ENCODE measurements around the gene DNAH10. TPM values are rescaled to one million over a fixed set of nuclear protein-coding genes. Genes with fewer than 3 reads are reported as not detected.

Gene DNAH10
- total RNA-seq, 1 donor from 2014 or later, result 1.0 TPM

DNA sequence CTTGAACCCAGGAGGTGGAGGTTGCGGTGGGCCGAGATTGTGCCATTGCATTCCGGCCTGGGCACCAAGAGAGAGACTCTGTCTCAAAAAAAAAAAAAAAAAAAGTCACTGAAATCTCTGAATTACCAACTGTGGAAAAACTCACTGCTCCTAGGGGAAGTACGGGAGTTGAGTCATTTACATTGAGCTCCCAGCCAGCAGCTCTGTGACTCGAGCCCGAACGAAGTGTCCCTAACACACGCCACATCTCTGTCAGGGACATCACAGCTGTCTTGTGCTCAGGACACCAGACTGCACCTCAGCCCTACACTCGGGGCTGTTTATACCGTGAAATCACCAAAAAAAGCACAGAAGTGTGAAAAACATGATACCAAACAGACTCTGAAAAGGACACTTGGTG lies 28.9 kb upstream of the DNAH10 start:
- H3K4me1 Mint-ChIP-seq (ENCODE audit: low read depth), result no peaks in the 10 kb centered on the region
- H3K27me3 Mint-ChIP-seq, result no peaks in the 10 kb centered on the region

DNA sequence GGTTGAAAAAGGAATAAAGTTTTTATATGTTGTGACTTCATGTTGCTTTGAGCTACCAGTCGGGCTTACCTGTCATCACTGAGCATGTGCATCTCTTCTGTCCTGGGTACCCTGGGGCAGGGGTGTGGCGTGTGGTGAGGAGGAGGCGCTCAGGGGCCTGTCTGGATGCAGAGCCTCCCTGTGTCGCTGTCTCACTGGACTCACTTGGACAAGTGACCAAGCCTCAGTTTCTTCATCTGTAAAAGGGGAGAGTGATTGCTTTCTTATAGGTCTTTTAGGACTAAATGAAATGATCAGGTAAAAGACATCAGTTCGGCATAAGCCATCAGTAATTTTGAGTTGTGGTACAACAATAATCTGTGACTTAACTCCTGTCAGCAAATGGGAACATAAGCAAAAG lies 27.8 kb upstream of the DNAH10 start:
- H3K4me1 Mint-ChIP-seq (ENCODE audit: low read depth), result no peaks in the 10 kb centered on the region
- H3K27ac Mint-ChIP-seq, result no peak overlapping the region
- no peaks in the 10 kb centered on the region for H3K27me3 Mint-ChIP-seq
- no peak overlapping the region for H3K4me3 Mint-ChIP-seq (ENCODE audit: low read depth)
- TF ChIP-seq, protein P1, sequence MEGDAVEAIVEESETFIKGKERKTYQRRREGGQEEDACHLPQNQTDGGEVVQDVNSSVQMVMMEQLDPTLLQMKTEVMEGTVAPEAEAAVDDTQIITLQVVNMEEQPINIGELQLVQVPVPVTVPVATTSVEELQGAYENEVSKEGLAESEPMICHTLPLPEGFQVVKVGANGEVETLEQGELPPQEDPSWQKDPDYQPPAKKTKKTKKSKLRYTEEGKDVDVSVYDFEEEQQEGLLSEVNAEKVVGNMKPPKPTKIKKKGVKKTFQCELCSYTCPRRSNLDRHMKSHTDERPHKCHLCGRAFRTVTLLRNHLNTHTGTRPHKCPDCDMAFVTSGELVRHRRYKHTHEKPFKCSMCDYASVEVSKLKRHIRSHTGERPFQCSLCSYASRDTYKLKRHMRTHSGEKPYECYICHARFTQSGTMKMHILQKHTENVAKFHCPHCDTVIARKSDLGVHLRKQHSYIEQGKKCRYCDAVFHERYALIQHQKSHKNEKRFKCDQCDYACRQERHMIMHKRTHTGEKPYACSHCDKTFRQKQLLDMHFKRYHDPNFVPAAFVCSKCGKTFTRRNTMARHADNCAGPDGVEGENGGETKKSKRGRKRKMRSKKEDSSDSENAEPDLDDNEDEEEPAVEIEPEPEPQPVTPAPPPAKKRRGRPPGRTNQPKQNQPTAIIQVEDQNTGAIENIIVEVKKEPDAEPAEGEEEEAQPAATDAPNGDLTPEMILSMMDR (IDR thresholded peaks at IDR 0.05; ENCODE audit: unreplicated experiment), result no peak
- H3K36me3 Mint-ChIP-seq (ENCODE audit: insufficient read depth), result peaks cover 33% of the 10 kb centered on the region
- H3K9me3 Mint-ChIP-seq (ENCODE audit: low read depth), result no peaks in the 10 kb centered on the region
- no peak for DNase-seq (ENCODE audit: low spot score, unreplicated experiment)

More for the DNA sequence above, 28.9 kb upstream of the DNAH10 start:
- no peak overlapping the region for H3K27ac Mint-ChIP-seq
- TF ChIP-seq, protein P1 (IDR thresholded peaks at IDR 0.05; ENCODE audit: unreplicated experiment), result no peak
- no peak overlapping the region for H3K4me3 Mint-ChIP-seq (ENCODE audit: low read depth)
- no peak for DNase-seq (ENCODE audit: low spot score, unreplicated experiment)
- no peaks in the 10 kb centered on the region for H3K9me3 Mint-ChIP-seq (ENCODE audit: low read depth)
- H3K36me3 Mint-ChIP-seq (ENCODE audit: insufficient read depth), result peaks cover 40% of the 10 kb centered on the region

DNA sequence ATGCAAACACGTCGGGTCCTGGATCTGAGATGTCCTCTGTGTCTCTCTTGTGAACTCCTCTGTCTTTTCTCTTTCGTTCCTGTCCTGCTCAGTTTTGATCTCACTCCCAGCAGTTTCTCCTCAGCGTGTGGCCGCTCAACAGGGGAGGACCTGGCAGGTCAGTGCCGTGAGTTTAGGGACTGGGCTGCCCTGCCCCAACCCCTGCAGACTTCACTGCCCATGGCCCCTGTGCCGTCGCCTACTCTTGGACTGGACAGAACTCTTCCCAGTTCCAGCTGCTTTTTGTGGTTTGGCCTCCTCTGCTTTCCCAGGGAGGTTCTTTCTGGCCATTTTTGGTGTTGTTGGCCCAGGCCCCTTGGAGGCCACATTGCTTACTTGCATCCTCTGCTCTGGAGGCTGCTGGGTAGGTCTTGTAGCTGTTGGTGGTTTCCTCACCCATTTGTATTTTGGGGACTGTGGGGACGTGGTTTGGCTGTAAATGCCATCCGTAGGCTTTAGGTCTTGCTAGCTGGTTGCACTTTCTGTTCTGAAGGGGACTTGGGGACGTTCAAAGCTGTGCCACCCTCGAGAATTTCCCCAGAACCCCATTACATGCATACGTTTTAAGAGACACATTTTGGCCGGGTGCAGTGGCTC lies 20.0 kb upstream of the DNAH10 start:
- H3K36me3 Mint-ChIP-seq (ENCODE audit: insufficient read depth), result peaks cover 12% of the 10 kb centered on the region
- no peak overlapping the region for H3K4me3 Mint-ChIP-seq (ENCODE audit: low read depth)
- H3K9me3 Mint-ChIP-seq (ENCODE audit: low read depth), result no peaks in the 10 kb centered on the region
- no peak overlapping the region for H3K27ac Mint-ChIP-seq
- H3K4me1 Mint-ChIP-seq (ENCODE audit: low read depth), result no peaks in the 10 kb centered on the region
- no peak for DNase-seq (ENCODE audit: low spot score, unreplicated experiment)
- no peaks in the 10 kb centered on the region for H3K27me3 Mint-ChIP-seq
- TF ChIP-seq, protein P1 (IDR thresholded peaks at IDR 0.05; ENCODE audit: unreplicated experiment), result no peak

DNA sequence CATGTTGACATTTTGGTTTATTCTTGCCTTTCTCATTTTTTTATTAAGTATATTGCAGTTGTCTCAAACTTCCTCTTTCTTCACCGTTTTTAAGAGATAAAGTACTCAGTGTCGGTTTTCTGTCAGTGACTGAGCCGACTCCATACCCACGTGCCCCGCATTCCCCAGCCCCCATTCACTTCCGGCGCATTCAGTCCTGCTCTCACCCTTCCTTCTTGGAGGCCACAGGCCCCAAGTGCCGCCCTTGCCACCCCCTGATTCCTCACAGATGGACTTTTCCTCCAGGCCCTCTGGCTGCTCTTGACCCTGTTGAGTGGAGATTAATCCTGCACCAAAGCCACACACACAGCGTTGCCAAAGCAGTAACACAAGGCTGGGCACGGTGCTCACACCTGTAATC lies 19.1 kb upstream of the DNAH10 start:
- H3K27me3 Mint-ChIP-seq, result no peaks in the 10 kb centered on the region
- no peak for DNase-seq (ENCODE audit: low spot score, unreplicated experiment)
- no peaks in the 10 kb centered on the region for H3K9me3 Mint-ChIP-seq (ENCODE audit: low read depth)
- H3K4me1 Mint-ChIP-seq (ENCODE audit: low read depth), result no peaks in the 10 kb centered on the region
- H3K36me3 Mint-ChIP-seq (ENCODE audit: insufficient read depth), result peaks cover 12% of the 10 kb centered on the region
- peak overlapping the region; percentile 11 for H3K27ac Mint-ChIP-seq
- TF ChIP-seq, protein P1 (IDR thresholded peaks at IDR 0.05; ENCODE audit: unreplicated experiment), result no peak
- no peak overlapping the region for H3K4me3 Mint-ChIP-seq (ENCODE audit: low read depth)

DNA sequence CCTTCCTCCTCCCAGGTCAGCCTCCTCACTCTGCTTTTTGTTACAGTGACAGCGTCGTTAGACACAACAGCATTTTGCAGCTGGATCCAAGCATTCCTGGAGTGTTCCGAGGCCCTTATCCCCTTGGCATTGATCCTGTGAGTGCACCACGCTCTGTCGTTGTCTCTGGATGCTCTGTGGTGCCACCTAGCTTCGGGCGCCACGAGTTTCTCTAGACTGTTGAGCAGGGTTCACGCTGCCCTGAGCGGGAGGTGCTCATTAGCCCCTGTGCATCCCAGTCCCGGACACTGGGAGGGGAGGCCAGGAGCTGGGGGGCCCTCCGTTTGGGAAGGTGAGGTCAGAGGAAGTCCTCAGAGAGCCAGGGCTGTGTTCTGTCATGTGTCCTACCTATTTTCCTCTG lies 17.3 kb upstream of the DNAH10 start:
- TF ChIP-seq, protein P1 (IDR thresholded peaks at IDR 0.05; ENCODE audit: unreplicated experiment), result peak; percentile 11
- H3K27ac Mint-ChIP-seq, result peak overlapping the region; percentile 41
- no peak for DNase-seq (ENCODE audit: low spot score, unreplicated experiment)
- H3K27me3 Mint-ChIP-seq, result no peaks in the 10 kb centered on the region
- no peak overlapping the region for H3K4me3 Mint-ChIP-seq (ENCODE audit: low read depth)
- no peaks in the 10 kb centered on the region for H3K9me3 Mint-ChIP-seq (ENCODE audit: low read depth)
- H3K36me3 Mint-ChIP-seq (ENCODE audit: insufficient read depth), result peaks cover 20% of the 10 kb centered on the region
- H3K4me1 Mint-ChIP-seq (ENCODE audit: low read depth), result no peaks in the 10 kb centered on the region

Data from progenitor cell of endocrine pancreas (in vitro differentiated cells).